ENCODE data around the gene GOLGA6L10.
"Not testable (repeated sequence)": the region's sequence is repeated elsewhere in the genome, so short reads cannot be mapped to it uniquely, and the experiment has no call there.

DNA sequence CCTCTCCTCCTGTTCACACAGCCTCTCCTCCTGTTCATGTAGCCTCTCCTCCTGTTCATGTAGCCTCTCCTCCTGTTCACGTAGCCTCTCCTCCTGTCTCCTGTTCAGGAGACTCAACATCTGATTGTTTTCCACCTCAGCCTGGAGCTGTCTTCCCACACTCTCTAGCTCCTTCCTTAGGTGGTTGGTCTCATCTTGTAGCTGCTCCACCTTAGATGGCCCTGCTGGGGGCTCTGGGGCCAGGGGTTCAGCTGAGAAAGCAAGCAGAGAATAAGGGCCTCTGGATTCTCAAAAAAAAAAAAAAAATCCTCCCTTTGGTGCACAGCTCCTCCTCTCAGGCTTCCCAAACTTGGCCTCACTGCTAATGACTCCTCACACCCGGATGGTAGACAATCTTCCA lies 4.1 kb downstream of the GOLGA6L10 start:
- not testable (repeated sequence) for TF ChIP-seq EZH2 (IDR thresholded peaks at IDR 0.05; ENCODE audit: borderline replicate concordance, low read depth, low read length, severe bottlenecking)
- TF ChIP-seq, protein P1, sequence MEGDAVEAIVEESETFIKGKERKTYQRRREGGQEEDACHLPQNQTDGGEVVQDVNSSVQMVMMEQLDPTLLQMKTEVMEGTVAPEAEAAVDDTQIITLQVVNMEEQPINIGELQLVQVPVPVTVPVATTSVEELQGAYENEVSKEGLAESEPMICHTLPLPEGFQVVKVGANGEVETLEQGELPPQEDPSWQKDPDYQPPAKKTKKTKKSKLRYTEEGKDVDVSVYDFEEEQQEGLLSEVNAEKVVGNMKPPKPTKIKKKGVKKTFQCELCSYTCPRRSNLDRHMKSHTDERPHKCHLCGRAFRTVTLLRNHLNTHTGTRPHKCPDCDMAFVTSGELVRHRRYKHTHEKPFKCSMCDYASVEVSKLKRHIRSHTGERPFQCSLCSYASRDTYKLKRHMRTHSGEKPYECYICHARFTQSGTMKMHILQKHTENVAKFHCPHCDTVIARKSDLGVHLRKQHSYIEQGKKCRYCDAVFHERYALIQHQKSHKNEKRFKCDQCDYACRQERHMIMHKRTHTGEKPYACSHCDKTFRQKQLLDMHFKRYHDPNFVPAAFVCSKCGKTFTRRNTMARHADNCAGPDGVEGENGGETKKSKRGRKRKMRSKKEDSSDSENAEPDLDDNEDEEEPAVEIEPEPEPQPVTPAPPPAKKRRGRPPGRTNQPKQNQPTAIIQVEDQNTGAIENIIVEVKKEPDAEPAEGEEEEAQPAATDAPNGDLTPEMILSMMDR (IDR thresholded peaks at IDR 0.05; ENCODE audit: borderline replicate concordance, extremely low read depth, low read length, poor library complexity, severe bottlenecking) = not testable (repeated sequence)

Measured in DND-41 (cell line).